HS-5 (cell line): ENCODE results near the gene SECTM1.

ENCODE experiments used
- DNase-seq: peaks from one replicate; pipeline ENCODE4 v3.0.0-alpha.2; 2012; ENCODE audit warnings: low read depth

SECTM1 gene

DNA sequence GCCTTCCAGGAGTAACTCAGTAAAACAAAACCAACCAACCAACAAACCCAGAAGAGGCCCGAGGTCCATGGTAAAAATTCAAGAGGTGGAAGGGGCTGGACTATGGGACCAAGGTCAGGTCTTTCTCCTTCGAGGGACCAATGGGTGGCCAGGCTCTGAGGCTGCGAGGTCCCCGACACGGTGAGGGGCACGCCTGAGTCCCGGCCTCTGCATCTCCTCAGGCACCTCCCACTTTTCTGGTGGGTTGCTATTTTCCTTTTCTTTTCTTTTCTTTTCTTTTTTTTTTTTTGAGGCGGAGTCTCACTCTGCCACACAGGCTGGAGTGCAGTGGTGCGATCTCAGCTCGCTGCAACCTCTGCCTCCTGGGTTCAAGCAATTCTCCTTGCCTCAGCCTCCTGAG is 34.1 kb downstream of the SECTM1 start:
- no peak for DNase-seq

DNA sequence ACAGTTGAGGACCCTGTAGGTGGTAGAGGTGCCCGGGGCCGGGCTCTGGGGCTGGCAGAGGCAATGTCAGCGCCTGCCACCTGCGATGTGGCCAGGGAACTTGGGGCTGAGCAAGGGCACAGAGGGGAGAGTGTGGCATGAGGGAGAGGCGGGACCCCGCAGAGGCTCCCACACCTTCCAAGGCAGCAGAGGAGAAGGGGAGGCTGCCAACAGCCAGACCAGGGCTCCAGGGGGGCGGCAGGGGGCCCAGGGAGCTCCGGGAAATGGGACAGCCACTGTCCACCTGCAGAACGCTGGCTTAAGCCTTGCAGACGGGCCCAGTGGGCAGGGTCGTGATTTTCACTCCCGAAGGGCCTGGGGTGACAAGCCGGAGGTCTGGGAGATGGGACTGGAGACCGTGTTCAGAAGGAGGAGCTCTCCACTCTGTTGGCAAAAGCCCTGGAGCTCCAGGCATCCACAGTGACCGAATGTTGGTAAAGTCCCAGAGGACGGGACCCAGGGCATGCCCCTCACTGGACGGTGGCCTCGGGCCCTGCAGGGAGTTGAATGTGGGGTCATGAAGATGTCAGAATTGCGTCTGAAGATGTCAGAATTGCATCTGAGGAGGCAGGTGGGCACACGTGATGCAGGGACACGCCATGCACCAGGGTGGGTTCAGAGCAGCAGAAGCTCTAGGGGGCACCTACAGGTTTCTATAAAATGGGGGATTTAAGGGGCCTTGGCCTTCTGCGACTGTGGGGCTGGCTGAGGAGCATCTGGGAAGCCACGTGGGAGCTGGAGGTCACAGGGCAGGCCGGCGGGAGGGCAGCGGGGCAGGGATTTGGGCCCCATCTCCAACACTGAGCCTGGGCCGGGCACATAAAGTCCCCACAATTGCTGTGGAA is 34.8 kb downstream of the SECTM1 start:
- DNase-seq: no peak

DNA sequence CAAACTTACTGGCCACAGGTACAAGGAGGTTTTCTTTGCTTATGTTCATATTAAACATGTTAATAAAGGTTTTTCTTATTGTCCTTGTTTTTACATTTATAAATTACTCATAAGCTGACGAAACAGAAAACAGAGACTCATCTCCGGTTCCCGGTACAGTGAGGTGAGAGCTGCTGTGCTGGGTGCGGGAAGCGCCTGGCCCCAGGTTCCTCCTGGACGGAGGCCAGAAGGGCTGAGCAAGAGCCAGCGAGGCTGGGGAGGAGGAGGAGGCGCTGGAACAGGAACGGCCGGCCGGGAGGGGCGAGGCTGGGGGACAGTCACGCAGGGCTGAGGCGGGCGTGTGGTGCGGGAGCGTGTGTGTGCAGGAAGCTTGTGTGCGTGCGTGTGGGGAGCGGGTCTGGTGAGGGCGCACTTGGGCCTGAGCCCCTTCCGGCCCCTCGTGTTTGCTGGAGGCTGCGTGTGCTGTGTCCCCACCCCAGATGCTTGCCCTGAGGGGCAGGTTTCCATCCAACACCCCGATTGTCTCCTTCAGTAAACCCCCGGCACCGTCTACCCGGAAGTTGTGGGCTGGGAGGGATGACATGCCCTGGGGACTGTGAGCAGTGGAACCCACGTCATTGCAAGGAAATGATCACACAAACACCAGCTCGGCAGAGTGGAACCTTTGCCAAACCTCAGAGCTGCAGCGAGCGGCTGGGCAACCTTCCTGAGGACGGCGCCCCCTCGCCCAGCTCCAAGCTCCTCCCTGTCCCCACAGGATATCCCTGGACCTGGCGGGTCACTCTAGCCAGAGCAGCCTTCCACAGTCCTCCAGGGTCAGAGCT is 35.6 kb downstream of the SECTM1 start:
- DNase-seq: peak; percentile 73

DNA sequence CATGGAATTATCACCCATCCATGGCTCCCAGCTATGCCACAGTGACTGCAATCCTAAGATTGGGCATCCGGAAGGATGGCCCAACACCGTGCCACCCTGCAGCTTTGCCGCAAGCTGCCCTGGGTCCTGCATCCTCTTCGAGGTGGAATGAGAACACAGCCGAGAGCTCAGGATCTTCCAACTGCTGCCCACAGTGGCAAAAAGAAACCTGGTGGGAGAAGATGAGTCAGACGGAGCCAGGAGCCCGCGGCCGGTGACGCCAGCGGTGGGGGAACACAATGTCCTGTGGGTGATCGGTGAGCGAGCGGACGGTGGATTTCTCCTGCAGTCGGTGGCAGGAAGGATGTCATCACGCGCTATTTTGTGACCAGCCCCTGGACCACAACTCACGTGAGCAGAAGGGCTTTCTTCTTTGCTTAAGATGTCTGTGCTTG is 36.3 kb downstream of the SECTM1 start:
- peak; percentile 54 for DNase-seq

DNA sequence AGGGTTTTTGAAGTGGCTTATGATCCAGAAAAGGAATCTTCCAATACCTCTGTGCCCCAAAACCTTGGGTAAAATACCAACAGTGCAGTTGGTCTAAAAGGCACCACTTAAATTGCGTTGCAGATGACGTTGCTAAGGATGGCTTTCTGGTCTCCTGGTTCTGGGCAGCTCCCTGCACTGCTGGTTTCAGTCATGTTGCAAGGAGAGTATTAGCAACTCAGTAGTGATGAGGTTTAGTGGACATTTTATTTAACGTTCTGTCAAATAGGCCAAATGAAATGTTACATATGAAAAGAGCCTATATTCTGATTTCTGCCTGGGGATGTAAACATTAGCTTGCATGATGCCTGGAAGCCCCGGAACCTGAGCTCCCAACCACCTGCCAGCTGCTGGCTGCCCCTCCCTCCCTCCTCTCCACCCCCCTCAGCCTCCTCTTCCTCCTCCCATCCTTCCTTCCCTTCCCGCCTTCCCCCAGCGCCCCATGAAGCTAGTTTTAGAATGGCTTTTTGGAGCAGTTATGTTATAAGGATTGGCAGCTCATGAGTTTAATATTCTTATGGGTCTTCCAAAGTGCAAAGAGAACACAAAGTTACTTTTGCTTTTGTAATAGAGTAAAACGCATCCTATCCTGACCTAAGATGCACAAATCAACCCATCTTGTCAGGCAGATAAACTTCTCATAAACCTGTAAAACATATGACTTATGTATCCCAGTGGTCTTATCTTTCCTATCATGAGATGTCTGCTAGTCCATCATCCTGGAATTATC is 36.9 kb downstream of the SECTM1 start:
- no peak for DNase-seq

DNA sequence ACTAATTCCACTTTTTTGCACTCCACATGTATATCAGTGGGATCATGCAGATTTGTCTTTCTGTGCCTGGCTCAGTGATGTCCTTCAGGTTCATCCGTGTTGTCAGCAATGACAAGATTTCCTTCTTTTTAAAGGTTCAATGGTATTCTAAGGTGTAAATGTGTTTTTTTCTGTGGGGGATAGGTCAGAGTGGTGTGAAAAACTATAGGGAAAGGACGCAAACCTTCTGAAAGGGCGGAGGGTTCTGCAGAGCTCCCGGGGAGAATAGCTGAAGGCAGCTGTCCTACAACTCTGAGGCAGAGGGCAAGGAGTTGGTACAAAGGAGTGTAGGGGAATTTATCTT is 38.1 kb downstream of the SECTM1 start:
- DNase-seq: no peak

DNA sequence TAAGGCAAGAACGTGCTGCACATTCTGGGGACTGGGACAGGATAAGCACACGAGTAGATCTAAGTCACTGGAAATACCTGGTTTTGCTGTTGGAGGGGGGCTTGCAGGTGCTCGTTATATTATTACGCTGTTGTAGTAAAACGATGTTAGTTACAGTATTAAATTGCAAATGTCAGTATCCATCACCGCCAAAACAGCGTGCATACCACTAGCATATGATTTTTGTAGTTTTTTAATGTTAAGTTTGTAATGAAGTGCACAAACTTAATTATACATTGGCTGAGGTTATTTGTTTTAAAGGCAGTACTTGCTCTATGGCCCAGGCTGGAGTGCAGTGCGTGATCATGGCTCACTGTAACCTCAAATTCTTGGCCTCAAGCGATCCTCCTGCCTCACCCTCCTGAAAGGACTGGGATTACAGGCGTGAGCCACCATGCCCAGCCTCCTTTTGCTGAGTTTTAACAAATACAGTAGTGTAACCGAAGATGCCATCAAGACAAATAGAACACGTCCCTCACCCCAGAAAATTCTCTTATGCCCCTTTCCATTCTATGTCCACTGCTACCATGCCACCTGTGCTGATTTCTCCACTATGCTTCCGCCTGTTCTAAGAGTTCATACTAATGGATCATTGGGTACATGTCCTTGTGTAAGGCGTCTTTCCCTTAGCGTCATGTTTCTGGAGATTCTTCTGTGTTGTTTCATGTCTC is 39.3 kb downstream of the SECTM1 start:
- DNase-seq: no peak

DNA sequence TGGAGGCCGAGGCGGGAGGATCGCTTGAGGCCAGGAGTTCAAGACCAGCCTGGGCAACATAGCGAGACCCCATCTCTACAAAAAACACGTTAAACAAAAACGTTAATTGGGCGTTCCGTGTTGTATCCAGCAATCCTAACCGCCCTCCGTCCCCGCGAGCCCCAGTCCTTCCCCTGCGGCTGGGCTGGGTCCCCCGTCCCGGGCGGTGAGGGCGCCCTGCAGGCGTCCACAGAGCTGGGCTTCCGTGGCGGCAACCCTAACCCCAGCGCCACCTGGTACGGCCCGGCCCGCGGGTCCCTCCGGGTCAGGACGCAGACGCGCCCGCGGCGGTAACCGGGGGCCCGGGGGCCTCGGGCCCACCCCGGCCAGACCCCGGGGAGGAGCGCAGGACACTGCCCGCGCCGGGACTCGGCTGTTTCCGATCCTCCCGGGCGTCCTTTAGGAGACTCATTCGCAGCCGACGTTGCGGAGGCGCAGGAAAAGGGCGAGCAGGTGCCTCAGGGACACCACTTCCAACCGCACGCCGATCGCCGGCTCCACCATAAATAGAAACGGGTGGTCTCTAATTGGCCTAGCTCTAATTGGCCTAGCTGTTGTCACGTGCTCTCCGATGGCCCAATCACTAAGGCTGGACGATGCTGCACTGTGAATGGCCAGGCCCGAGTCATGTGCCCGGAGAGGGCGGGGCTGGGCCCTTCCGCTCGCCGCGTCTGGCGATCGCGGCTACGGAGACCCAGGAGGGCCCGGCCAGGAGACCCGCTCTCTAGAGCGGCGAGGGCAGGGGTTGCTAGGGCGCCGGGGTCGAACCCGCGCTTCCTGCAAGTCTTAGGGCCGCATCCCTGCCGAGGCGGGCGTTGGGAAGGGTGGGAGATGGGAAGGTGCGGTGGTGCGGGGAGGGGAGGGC is 41.1 kb downstream of the SECTM1 start:
- DNase-seq: peak; percentile 85

DNA sequence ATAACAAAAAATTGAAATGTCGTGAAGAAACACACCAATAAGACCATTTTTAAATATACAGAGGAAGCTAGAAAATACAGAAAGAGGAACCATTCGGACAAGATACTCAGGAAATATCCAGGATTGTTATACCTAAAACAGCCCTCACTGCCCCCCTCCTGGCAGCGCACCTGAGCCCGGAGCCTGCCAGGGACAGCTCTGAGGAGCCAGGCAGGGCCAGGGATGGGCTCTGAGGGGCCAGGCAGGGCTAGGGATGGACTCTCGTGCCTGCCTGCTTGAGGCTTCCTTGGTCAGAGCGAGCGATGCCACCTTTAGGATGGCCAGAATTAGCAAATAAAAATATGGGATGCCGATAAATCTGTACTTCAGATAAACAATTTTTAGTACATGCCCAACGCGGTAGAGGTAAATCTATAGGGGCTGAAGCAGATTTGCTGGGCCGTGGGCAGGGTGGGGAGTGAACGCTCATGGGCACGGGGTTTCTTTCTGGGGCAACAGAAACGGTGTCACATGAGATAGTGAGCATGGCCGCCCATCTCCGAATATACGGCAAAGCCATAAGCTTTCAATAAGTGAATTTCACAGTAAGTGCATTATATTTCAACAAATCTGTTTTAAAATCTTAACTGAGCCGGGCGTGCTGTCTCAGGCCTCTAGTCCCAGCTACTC is 41.9 kb downstream of the SECTM1 start:
- DNase-seq: no peak

DNA sequence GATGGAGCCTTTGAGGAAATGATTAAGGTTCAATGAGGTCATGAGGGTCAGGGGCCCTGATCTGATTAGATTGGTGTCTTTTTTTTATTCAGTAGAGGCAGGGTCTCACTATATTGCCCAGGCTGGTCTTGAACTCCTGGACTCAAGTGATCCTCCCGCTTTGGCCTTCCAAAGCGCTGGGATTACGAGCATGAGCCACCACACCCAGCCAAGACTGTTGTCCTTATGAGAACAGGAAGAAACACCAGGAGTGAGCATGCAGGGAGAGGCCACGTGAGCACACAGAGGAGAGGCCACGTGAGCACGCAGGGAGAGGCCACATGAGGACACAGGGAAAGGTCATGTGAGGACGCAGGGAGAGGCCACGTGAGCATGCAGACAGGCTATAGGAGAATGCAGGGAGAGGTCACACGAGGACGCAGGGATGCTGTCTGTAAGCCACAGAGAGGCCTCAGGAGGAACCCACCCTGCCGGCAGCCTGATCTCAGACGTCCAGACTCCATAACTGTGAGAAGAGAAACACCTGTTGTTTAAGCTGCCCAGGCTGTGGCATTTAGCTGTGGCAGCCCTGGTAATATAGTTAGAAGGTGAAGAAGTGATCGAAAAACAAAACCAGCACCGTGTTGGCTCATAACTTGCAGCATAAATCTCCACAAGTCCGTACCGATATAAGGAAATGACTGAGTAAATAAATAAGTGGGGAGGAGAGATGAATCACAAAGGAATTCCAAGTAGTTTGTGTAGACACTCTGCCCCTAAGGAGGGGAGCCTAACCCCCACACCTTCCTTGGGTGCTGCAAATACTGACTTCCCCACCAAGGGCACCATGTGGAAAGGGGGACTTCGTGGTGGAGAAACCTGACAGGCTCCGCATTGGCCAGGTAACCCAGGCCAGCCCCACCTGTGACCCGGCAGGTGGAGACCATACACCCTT is 45.4 kb downstream of the SECTM1 start:
- DNase-seq: no peak

DNA sequence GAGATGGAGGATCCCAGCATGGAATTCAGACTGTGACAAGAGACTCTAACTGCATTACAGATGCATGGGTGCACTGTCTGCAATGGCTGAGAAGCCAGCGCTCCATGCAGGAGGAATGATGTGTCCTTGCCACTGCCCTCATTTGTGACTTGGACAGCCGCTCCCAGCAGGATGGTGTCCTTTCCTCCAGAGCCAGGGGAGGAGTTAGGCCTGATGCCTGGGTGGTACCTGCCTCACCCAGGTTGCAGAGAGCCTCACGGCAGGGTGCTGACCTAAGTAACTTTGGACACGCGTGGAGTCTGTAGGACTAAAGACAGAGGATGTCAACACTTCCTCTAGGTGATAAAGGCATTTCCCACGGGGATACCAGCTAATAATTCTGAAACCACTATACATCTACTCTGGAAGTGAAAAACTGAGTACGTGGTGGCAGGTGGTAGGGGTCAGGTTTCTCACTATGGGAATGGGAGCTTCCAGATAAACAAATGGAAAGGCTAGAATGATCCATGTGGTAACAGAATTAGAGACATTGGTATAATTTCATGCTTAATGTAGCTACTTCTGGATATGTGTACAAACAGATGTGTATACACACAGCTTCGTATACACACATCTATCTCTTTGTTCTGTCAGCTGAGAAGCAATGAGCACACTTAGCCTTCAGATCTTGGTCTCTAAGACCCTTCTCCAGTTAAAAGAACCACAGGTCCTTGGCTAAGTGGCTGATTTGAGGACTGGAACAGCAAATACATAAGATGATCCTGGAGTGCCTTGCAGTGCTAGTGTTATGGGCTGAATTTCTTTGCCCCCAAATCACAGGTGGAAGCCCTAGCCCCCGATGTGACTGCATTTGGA is 46.3 kb downstream of the SECTM1 start:
- no peak for DNase-seq

DNA sequence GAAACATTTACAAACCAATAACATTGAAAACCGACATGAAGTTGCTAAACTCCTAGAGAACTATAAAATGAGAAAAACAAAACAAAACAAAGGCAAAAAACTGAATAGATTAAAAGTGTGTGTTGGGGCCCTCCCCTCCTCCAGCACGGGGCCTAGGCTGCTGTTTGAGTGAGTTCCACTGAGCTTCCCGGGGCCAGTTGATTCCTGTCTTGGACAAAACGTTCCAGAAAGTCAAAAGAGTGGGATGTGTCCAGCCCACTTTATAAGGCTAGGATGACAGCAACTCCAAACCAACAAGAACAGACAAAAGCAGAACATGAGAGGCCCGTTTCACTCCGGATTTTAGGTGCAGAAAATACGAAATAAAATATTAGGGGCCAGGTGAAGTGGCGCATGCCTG is 48.4 kb downstream of the SECTM1 start:
- no peak for DNase-seq

DNA sequence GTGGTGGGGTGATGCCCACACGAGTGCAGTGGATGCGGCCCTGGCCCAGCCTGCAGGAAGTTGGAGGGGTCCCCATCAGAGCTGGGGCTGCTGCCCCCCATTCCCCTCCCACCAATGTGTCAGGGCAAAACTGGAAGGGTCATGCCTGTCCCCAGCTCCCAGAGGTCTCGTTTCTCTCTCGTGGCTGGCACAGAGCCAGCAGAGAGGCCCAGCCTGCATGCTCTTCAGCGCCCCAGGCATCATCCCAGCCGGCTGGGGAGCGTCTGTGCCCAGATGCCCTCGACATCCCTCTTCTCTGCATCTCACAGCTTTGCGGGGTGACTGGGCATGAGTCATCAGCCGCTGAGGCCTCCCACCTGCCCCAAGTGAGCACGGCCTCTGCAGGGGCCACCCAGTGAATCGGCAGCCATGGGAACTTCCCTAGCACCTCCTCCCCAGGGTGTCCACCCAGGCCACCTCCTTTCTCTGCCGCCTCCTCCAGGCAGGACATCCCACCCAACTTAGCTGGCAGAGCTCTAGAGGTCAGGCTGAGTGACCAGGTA is 50.3 kb downstream of the SECTM1 start:
- peak; percentile 67 for DNase-seq

DNA sequence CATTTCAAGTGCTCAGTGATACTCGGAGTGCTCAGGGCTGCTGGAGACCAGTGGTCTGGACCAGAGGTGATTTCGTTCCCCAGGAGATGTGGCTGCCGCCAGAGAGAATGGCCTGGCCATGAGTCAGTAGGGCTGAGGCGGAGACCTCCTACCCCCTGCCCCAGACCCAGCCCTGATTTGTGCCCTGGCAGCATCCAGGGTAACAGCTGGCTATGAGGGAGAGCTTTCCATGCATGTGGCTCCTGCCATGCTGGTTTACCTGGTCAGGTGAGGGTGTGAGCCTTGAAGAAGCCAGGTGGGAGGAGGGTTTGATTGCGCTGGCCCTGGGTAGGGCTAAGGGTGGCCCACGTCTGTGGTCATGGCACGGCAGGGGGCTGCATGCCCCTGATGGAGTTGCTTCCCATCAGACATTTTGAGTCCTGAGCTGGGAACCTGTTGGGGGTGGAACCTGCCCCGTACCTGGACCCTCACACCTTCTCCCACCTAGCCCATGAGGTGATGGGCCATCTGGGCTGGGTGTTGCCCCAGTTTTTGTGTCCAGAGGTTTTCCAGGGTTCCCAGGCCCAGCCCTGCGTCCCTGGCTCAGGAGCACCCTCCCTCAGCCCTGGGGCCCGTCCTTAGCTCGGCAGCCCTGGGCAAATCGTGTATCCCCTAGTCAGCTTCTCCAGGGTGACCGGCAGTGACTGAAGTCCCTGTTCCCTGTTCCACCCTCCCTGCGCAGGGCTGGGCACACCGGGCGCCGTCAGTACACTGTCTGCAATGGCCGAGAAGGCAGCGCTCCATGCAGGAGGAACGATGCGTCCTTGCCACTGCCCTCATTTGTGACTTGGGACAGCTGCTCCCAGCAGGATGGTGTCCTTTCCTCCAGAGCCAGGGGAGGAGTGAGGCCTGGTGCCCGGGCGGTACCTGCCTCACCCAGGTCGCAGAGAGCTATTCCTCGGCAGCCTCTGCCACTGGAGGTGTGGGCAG is 51.0 kb downstream of the SECTM1 start:
- DNase-seq: no peak

DNA sequence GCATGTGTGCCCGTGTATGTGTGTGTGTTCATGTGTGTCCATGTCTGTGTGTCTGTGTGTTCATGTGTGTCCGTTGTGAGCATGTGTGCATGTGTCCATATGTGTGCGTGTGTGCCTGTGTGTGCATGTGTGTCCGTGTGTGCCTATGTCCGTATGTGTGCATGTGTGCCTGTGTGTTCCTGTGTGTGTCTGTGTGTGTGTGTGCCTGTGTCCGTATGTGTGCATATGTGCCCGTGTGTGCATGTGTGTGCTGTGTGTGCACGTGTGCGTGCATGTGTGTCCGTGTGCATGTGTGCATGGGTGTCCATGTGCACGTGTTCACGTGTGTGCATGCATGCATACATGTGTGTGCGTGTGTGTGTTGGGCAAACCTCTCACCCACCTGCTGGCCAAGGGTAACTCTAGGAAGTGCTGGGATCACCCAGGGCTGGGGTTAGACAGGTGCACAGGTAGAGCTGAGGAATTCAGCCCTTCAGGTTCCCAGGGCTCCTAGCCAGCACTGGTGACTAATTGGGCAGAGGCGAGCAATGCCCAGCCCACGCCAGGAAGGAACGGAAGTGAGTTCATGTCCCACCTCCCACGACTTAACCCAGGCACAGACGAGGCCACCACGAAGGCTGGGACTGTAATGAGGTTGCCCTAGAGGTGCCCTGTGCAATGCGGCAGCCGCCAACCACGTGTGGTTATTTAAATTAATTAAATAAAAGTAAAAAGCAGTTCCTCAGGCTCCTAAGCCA is 51.9 kb downstream of the SECTM1 start:
- DNase-seq: no peak

DNA sequence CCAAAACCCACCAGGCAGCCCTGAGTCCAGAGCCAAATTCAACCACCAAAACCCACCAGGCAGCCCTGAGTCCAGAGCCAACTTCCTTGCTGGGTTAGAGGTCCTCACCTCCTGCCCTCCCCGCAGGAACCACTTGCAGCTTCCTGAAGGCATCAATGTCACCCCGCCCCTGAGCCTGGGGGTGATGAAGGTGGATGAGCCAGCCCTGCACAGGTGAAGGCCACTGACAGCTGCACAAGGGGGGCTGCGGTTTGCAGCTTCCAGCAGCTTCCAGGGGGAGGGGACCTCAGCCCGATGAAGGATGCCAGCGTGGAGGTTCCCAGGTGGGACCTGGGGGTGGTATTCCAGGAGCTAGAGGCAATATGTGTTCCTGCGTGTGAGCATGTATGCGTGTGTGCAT is 52.5 kb downstream of the SECTM1 start:
- no peak for DNase-seq
